OCI-LY1 (cell line): ENCODE measurements around the gene MPHOSPH8.

ENCODE experiments used
- CTCF ChIP-seq: fragments of 200-600 bp; sonication (generic), shearing (Covaris generic); IDR thresholded peaks from 2 replicates; pipeline ENCODE4 v1.5.1; 2017; ENCODE audit warnings: mild to moderate bottlenecking, antibody characterized with exemption, low read length, moderate library complexity, mixed read lengths
- EZH2 ChIP-seq: fragments of 200-600 bp; sonication (generic), shearing (Covaris generic); IDR thresholded peaks from 2 replicates; pipeline ENCODE4 v1.8.0; 2017; ENCODE audit warnings: borderline replicate concordance, mixed run types, mild to moderate bottlenecking, antibody characterized with exemption, low read length, moderate library complexity, mixed read lengths

GRCh38 chr13:19657872-19658591 lies 24.6 kb downstream of the MPHOSPH8 start:
- TF ChIP-seq CTCF: no peak
- TF ChIP-seq EZH2: no peak
